HG02623 (cell line): Measurements from ENCODE around the gene SENP1.

ENCODE experiments used
- ATAC-seq: cut with Tn5 transposase; IDR thresholded peaks from one replicate; pipeline ENCODE4 v1.9.1; 2021; ENCODE audit warnings: moderate library complexity; ENCODE audit not compliant: unreplicated experiment

The SENP1 gene

GRCh38 chr12:48019639-48020265 lies 86.1 kb downstream of the SENP1 start:
- ATAC-seq: no peak

DNA sequence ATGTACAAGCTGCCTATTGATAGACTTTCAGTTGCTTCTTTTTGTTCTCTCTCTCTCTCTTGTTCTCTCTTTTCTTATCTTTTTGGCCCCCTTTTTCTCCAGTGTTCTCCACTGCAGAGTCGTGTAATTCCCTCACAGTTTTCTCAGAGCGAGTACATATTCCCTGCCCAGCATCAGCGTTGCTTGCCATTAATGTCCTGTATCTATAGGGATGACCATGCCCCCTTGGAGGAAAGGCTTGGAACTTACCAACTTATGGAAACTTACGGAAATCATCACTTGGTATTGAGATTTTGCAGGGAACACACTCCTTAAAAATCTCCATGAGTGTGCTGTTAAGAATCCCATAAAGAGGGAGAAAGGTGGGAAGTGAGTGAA lies 87.3 kb downstream of the SENP1 start:
- ATAC-seq: no peak

- no peak for ATAC-seq
Observed at GRCh38 chr12:48017921-48018617, 87.8 kb downstream of the SENP1 start.

DNA sequence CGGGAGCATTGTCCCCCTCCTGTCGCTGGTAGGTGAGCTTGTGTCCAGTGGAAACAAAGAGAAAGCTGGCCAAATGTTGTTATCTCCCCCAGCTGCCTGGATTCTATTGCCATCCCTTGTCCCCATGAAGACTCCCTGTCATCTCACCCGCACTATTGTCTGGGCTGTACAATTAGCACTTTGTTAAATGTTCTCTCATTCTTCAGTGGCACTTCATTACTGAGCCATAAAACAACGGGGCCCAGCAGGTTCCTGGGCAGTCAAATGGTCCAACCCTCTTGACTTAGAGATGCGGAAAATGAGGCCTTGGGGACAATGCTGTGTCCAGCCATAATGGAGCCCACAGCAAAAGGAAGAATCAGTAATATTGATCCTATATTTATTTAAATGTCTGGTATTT lies 88.4 kb downstream of the SENP1 start:
- no peak for ATAC-seq

GRCh38 chr12:48016373-48017020 lies 89.4 kb downstream of the SENP1 start:
- ATAC-seq: no peak

GRCh38 chr12:48015954-48016353 lies 89.9 kb downstream of the SENP1 start:
- no peak for ATAC-seq

DNA sequence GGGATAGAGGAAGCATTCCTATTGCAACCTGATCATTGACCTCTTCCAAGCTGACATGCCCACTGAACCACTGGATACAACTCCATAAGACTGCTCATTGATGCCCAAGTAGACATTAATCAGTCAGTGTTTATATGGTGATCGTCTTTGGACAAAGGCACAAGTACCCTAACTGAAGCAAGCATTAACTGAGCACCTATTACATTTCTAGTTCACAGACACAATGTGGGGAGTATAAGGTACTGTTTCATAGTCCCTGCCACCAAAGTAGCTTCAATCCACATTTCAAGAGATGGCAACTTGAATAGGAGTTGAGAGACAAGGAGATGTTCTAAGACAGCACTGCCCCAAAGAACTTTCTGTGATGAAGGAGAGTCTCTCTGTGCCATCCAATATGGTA lies 90.8 kb downstream of the SENP1 start:
- ATAC-seq: no peak

DNA sequence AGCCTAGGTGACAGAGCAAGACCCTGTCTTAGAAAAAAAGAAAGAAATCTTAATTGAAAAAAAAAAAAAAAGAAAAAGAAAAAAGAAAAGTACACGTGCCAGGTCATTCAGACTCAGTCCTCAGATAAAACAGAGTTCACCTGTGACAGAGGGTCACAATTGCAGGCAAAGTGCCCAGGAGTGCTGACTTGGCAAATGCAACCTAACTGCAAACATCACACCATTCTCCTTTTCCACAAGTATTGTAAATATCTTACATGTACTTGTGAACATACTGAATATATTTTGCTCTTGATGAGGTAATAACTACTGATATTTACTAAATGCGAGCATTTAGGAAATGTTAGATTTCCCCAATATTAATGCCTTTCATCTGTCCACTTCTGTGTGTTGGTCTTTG lies 92.6 kb downstream of the SENP1 start:
- no peak for ATAC-seq

GRCh38 chr12:48012070-48012469 lies 93.8 kb downstream of the SENP1 start:
- no peak for ATAC-seq

- no peak for ATAC-seq
Observed at GRCh38 chr12:48010366-48010970, 95.4 kb downstream of the SENP1 start.

GRCh38 chr12:48009471-48009870 lies 96.4 kb downstream of the SENP1 start:
- no peak for ATAC-seq

DNA sequence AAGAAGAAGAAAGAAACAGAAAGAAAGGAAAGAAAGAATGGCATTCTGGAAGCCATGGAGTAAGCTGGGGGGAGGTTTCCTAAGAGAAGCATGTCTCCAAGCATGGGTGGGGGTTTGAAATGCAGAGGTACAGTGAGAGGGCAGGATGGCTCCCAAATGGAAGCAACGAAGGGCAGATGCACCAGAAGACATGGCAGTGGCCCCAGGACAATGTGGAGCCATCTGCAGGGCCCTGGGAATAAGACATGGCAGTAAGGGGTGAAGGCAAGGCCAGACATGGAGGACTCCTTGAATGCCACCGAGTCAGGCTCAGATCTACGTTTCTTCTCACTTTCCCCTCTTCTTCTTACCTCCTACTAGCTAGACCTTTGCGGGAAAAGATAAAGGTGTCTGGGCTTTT lies 96.9 kb downstream of the SENP1 start:
- no peak for ATAC-seq

DNA sequence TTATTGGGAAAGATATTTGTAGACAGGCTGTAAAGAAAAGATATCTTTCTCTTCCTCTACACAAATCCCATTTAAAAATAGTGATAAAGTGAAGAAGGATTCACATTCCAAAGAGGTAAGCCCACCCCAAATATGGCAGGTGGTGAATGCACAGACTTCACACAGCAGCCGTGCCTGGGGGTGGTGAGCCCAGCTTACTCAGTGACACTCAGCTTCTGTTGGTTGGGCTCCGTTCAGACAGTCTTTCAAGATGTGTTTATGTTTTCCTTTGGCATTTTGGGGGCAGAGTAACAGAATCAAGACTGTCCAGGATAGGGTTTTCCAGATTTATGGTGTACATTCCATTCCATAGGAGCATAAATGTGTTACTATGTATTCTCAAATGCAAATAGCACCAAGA lies 97.5 kb downstream of the SENP1 start:
- no peak for ATAC-seq

DNA sequence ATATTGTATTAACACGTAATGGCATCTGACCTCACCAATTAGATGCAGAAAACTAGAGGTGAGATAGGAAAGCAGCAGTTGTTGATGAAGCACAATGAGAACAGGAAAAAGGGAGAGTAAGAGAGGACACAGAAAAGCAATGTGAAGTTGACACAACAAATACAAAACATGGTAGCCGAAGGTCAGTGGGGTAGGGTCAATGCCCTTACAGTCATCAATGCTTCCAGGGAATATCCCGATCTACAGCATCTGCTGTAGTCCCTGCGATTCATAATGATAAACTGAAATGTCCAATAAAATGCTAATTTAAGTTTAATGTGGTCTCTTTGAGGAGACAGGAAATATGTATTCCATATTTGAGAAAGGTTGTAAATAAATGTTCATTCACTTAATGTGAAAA lies 98.7 kb downstream of the SENP1 start:
- ATAC-seq: no peak

GRCh38 chr12:48005750-48006021 lies 100.2 kb downstream of the SENP1 start:
- no peak for ATAC-seq

DNA sequence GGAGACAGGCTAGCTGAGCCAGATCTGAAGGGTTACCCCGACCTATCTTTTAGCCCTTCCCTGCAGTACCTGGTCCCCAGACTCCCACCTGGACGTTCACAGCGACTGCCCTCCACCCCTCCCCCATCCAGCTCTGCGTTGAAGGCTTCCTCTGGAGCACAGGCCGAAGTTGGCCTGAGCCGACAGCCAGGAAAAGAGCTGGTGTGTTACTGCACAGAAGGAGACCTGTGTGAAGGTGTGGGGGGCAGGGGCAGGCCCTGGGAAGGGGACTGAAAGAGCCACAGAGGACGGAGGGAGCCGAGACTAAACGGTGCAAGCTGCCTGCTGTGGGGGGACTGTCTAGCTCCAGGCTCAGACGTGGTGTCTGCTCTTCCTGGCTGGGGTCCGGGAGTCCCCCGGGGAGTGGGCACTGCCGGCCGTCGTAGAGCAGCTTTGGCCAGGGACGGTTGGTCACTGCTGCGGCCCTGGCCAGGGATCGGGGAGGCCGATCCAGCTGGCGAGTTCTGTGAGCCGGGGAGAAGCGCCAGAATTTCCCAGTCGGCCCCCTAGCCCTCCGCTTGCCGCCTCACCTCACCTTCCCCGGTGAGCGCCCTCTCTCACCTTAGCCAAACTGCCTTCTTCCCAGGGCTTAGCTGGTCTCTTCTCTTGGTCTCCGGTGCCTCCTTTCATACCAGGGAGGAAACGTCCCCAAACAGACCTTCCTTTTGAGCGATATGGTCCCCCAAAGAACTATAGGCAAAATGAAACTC lies 100.7 kb downstream of the SENP1 start:
- no peak for ATAC-seq

DNA sequence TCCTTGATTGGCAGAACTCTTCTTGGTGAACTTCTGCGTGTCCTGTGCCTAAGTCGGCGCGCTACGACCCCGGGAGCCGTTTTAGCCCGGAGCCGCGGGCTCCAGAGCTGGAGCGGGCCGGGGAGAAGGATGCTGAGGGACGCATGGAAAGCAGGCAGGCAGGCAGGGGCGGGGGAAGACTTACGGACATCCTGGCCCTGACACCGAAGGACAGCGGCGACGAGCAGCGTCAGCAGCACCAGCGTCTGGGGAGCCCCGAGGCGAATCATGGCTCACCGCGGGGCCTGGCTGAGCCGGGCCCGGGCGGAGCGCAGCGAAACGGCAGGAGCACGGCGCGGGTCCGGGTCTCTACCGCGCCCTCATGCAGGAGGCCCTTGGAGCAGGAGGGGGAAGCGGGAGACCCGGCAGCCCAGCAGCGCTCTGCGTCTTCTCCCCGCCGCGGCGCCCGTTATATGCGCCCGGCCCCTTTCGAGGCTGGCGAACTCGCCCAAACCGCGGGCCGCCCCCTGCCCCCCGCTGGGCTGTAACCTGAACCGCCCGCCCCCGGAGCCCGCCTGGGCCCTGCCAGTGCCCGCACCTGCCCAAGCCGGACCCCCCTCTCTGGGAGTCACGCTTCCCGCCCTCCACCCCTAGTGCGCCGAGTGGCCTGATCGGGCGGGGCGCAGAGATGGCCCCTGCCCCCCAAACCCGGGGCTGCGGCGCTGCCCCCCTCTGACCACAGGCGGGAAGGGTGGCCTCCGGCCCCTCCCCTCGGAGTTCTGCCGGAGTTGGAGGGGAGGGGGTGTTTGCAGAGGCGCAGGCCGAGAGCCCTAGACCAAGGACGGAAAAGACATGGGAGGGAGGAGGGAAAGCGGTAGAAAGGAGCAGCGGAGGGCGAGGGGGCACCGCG lies 101.6 kb downstream of the SENP1 start, which contains the start of gene COL2A1:
Gene COL2A1 (minus strand): TSS at position 424 of the 889 bp plus-strand sequence. CDS start 155 bp downstream, at position 269.
- ATAC-seq: no peak

DNA sequence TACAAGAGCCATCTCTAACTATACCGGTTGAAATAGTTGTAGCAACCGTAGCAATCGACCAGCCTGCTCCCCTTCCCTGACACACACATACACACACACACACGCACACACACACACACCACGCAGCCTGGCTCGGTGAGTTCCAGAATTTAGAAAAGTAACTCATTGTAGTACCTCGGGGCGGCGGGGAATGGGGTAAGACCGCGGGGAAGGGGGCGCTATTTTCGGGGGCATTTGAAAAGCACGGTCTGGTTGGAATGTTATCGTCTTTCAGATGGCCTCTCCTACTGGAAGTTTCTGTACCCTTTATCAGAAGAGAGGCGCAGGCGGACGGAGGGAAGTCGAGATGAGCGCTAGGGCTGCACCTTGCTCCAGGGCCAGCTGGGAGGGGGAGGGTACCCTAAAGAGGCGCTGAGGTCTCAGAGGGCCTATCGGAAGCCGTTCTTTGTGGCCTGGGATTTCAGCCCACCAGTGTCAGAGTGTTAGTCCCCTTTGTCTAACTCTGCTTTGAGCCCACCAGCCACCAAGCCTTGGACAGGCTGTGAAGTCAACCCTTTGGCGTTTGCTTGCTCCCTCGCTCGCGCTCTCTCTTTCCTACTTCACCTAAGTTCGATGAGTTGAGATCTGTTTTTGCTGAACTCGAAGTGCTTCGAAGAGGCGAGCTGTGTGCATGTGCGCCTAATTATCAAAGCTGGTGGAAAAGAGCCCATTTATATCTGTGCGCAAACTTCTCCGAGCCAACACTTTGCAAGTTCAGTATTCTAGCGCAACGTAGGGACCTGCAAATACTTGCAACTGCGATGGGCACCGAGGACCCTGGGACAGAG lies 102.4 kb downstream of the SENP1 start:
- no peak for ATAC-seq

- ATAC-seq: no peak
Observed at GRCh38 chr12:48002773-48003218, 103.1 kb downstream of the SENP1 start.

DNA sequence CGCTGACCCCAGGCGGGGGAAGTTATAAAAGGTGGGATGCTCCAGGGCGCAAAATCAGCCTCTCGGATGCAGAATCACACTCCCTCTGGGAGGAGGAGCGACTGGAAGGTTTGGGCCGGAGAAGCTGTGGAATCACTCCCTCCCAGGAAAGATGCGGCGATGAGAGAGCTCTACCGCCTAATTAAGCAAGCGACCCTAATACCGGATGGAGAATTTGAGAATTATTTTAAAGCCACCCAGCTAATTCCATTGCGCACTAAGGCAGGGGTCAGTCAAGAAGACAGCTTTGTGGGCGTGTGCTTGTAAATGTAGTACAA lies 103.5 kb downstream of the SENP1 start:
- ATAC-seq: no peak
